Panc1 (cell line): ENCODE data around the gene CARMIL1. TPM values are rescaled to one million over a fixed set of nuclear protein-coding genes. Genes with fewer than 3 reads are reported as not detected.

Experiments used
- ATAC-seq: fragments of 200-7000 bp; cut with Tn5 transposase; 2 replicates; pipeline ENCODE4 v1.9.1; 2020; ENCODE audit warnings: mild to moderate bottlenecking, moderate library complexity
- BruUV-seq: library from RNA; stranded (reverse); fragments of 400-500 nt; replicated peaks from 2 replicates; lab custom pipeline; 2021; lab: Mats Ljungman, UMichigan
- CTCF ChIA-PET: fragments of 300-600 bp; sonication (Branson Sonifier 250); formaldehyde crosslinking; loops from one replicate; lab custom pipeline; 2022; ENCODE audit warnings: antibody characterized with exemption; lab: Charles Lee
- POLR2A ChIA-PET: fragments of 300-600 bp; sonication (Branson Sonifier 250); formaldehyde crosslinking; loops from one replicate; lab custom pipeline; 2022; ENCODE audit warnings: antibody characterized with exemption; lab: Charles Lee
- DNase-seq: peaks from one replicate; pipeline ENCODE4 v3.0.0-alpha.2; 2010; ENCODE audit warnings: low read depth, low spot score
- H3K27ac ChIP-seq: 2 replicates; pipeline ENCODE4 v1.5.1; 2011; ENCODE audit warnings: mild to moderate bottlenecking, low read length, inconsistent platforms
- H3K27me3 ChIP-seq: fragments of 200-500 bp; sonication (Bioruptor generic); 2 replicates; pipeline ENCODE4 v1.6.0; 2014; ENCODE audit warnings: low read length, inconsistent platforms; ENCODE audit not compliant: control insufficient read depth, insufficient read depth
- H3K36me3 ChIP-seq: fragments of 200-500 bp; sonication (Bioruptor generic); 2 replicates; pipeline ENCODE4 v1.5.1; 2014; ENCODE audit warnings: inconsistent platforms, mild to moderate bottlenecking, low read length, moderate library complexity; ENCODE audit not compliant: control insufficient read depth, insufficient read depth
- H3K4me1 ChIP-seq: 2 replicates; pipeline ENCODE4 v1.5.1; 2011; ENCODE audit warnings: inconsistent platforms, mild to moderate bottlenecking, low read length, moderate library complexity; ENCODE audit not compliant: control insufficient read depth, insufficient read depth
- H3K4me3 ChIP-seq, 2 experiments: 2 replicates each; pipeline ENCODE4 v1.5.1; 2011 to 2012; ENCODE audit warnings: low read depth in 2 of 2, low read length in 2 of 2, mild to moderate bottlenecking in 2 of 2, inconsistent platforms in 1 of 2, moderate library complexity in 1 of 2
- H3K9me3 ChIP-seq: fragments of 200-500 bp; sonication (Bioruptor generic); 2 replicates; pipeline ENCODE4 v1.5.1; 2014; ENCODE audit warnings: low read depth, mild to moderate bottlenecking, inconsistent platforms, low read length, moderate library complexity; ENCODE audit not compliant: control insufficient read depth, insufficient read depth
- CTCF ChIP-seq: fragments of 450-650 bp; IDR thresholded peaks from 2 replicates; pipeline ENCODE4 v1.5.1; 2017; ENCODE audit warnings: mild to moderate bottlenecking
- POLR2AphosphoS5 ChIP-seq: IDR thresholded peaks from 2 replicates; pipeline ENCODE4 v1.6.1; 2012; ENCODE audit warnings: mild to moderate bottlenecking, low read depth, low read length, moderate library complexity
- REST ChIP-seq, 2 experiments: IDR thresholded peaks; 2 replicates each; pipeline ENCODE4 v1.6.1; 2011 to 2012; ENCODE audit warnings: low read depth in 2 of 2, control low read depth in 1 of 2, low read length in 1 of 2, mild to moderate bottlenecking in 1 of 2, moderate library complexity in 1 of 2; ENCODE audit not compliant: insufficient read depth in 1 of 2
- SIN3A ChIP-seq: IDR thresholded peaks from 2 replicates; pipeline ENCODE4 v1.6.1; 2012; ENCODE audit warnings: low read depth, mild to moderate bottlenecking, low read length, moderate library complexity, borderline replicate concordance; ENCODE audit not compliant: insufficient read depth
- TCF7L2 ChIP-seq: IDR thresholded peaks from 2 replicates; pipeline ENCODE4 v1.6.1; 2011; ENCODE audit warnings: mild to moderate bottlenecking, low read depth, low read length, inconsistent platforms
- in situ Hi-C: cut with HindIII; loops from 2 replicates; pipeline ENCODE4 v1.10.0; 2016; ENCODE audit warnings: low sequenced_read_pairs, low pct_unique_long_range_greater_than_20kb
- intact Hi-C: fragments of 100-400 bp; cut with micrococcal nuclease; formaldehyde crosslinking; loops from one replicate; pipeline ENCODE4 v1.10.0; 2022; ENCODE audit not compliant: unreplicated experiment
- total RNA-seq: library from RNA; stranded (reverse); gene quantifications from one replicate; pipeline ENCODE4 v1.2.1, GENCODE V29; 2021; ENCODE audit not compliant: unreplicated experiment

The CARMIL1 gene
- total RNA-seq, 1 experiment from 2014 or later = 4.0 TPM

GRCh38 chr6:25452031-25452430 lies 172.9 kb downstream of the CARMIL1 start:
- Histone ChIP-seq H3K27ac (no peak overlapping the region), H3K36me3 (no peaks in the 10 kb centered on the region), H3K4me1 (no peaks in the 10 kb centered on the region), H3K4me3 (no peak overlapping the region), H3K27me3 (no peaks in the 10 kb centered on the region), H3K9me3 (no peaks in the 10 kb centered on the region)
- in situ Hi-C loops (no loop called here), intact Hi-C loops (no loop called here)
- ChIA-PET POLR2A (no interaction called here), CTCF (no interaction called here)
- no peak for TF ChIP-seq REST (IDR thresholded peaks at IDR 0.05; ENCODE audit: insufficient read depth in 1 of 2, low read depth in 2 of 2, low read length in 1 of 2)
- TF ChIP-seq SIN3A = no peak
- no peak for TF ChIP-seq CTCF
- no peak for TF ChIP-seq TCF7L2
- no peak for TF ChIP-seq POLR2AphosphoS5
- ATAC-seq = no peak
- DNase-seq = no peak
- BruUV-seq = no TSS peak

- CTCF ChIA-PET = no interaction called here
- Histone ChIP-seq H3K4me1 (no peaks in the 10 kb centered on the region), H3K9me3 (no peaks in the 10 kb centered on the region), H3K27ac (no peak overlapping the region), H3K36me3 (no peaks in the 10 kb centered on the region), H3K27me3 (no peaks in the 10 kb centered on the region), H3K4me3 (no peak overlapping the region)
- in situ Hi-C loops = no loop called here
- POLR2A ChIA-PET = no interaction called here
- BruUV-seq = no TSS peak
- intact Hi-C loops = no loop called here
- TF ChIP-seq POLR2AphosphoS5 (no peak), REST (IDR thresholded peaks at IDR 0.05; ENCODE audit: insufficient read depth in 1 of 2, low read depth in 2 of 2, low read length in 1 of 2) (no peak), TCF7L2 (no peak)
- DNase-seq (no peak), ATAC-seq (no peak)
Observed at GRCh38 chr6:25453288-25453687, 174.1 kb downstream of the CARMIL1 start.
